CD4-positive, alpha-beta T cell treated with Interleukin-1 beta for 1 hour (primary cell): ENCODE results near the gene NKAIN4.

Source experiments
- DNase-seq, 2 donors: peaks; one replicate each; pipeline ENCODE4 v3.0.0-alpha.2; 2020 to 2022

Gene NKAIN4

GRCh38 chr20:63287697-63288580 lies 33.7 kb upstream of the NKAIN4 start:
- no peak for DNase-seq

- no peak for DNase-seq
These were observed 32.8 kb upstream of the NKAIN4 start for GRCh38 chr20:63286781-63287696.

GRCh38 chr20:63285636-63286615 lies 31.7 kb upstream of the NKAIN4 start:
- no peak for DNase-seq

GRCh38 chr20:63284981-63285524 lies 30.8 kb upstream of the NKAIN4 start:
- DNase-seq, result no peak

- no peak for DNase-seq
These were observed 30.3 kb upstream of the NKAIN4 start for GRCh38 chr20:63284544-63284949.

- DNase-seq, result peak in 1 of 2 donors; percentile 18
These were observed 29.8 kb upstream of the NKAIN4 start for GRCh38 chr20:63284083-63284440.

GRCh38 chr20:63283397-63284082 lies 29.3 kb upstream of the NKAIN4 start:
- no peak for DNase-seq

- no peak for DNase-seq
These were observed 28.7 kb upstream of the NKAIN4 start for GRCh38 chr20:63282946-63283345.

- no peak for DNase-seq
These were observed 27.7 kb upstream of the NKAIN4 start for GRCh38 chr20:63281742-63282665.

- DNase-seq, result no peak
These were observed 26.8 kb upstream of the NKAIN4 start for GRCh38 chr20:63280929-63281545.

GRCh38 chr20:63280371-63280770 lies 26.1 kb upstream of the NKAIN4 start:
- no peak for DNase-seq

GRCh38 chr20:63279931-63280330 lies 25.7 kb upstream of the NKAIN4 start:
- no peak for DNase-seq

- no peak for DNase-seq
These were observed 24.4 kb upstream of the NKAIN4 start for GRCh38 chr20:63278661-63279060.

- no peak for DNase-seq
These were observed 23.4 kb upstream of the NKAIN4 start for GRCh38 chr20:63277466-63278272.

GRCh38 chr20:63276956-63277355 lies 22.7 kb upstream of the NKAIN4 start:
- no peak for DNase-seq

GRCh38 chr20:63275825-63276224 lies 21.6 kb upstream of the NKAIN4 start:
- DNase-seq, result no peak

GRCh38 chr20:63274381-63275228 lies 20.3 kb upstream of the NKAIN4 start:
- no peak for DNase-seq
